ENCODE results near the gene MFSD11. TPM values are rescaled to one million over a fixed set of nuclear protein-coding genes. Genes with fewer than 3 reads are reported as not detected.
"Not testable (repeated sequence)": the region's sequence is repeated elsewhere in the genome, so short reads cannot be mapped to it uniquely, and the experiment has no call there.

The MFSD11 gene
- total RNA-seq, 2 experiments from 2014 or later: 10.3 to 15.1 TPM

DNA sequence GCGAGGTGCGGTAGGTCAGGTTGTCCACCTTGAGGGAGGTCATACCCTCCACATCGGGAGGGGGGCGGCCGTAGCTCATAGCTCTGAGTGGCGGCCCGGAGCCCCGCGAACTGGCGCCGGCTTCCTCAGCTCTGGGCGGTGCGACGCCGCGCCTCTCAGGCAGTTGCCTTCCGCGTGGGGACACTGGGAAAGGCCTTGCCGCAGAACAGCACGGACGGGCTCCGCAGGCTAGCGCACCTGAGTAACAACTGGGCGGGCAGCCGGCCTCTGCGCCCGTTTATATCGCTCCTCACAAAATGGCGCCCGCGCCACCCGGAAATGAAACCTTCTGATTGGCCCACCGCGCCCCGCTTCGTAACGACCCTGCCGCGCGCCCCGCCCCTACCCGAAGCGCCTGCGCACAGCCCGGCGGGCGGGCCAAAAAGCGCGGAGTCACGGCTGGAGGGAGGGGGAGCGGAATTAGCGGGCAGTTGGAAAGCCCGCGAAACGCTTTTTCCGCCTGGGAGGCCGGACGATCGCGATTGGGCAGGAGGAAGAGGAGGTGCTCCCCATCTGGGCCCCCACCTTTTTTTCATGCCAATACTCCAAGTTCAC lies 740 bp upstream of the MFSD11 start, which contains the start of gene SRSF2:
SRSF2 (minus strand) TSS at position 250 of the 594 bp plus-strand sequence; CDS start at position 79, 171 bp downstream.
- POLR2A ChIA-PET: interaction anchor here (0.6 to 2.6 kb wide), 7 partner anchors 8 to 639 kb away, joined by 3 to 44 read pairs (median 3); partner anchors contain the start of genes JMJD6 and METTL23
- H3K4me3 Mint-ChIP-seq: peak within 1 kb of the TSS; percentile 85
- intact Hi-C loops (cut with DNase I, micrococcal nuclease): loop anchor here (1.0 to 10.0 kb wide), 19 partner anchors 11 to 1962 kb away; partner anchors contain the start of genes JMJD6 (in 2 of the 2), METTL23 (in 2 of the 2), SEC14L1 (in 2 of the 2) and ACOX1 (in 1 of the 2)
- H3K9me3 Mint-ChIP-seq (ENCODE audit: low read depth): no peaks in the 10 kb centered on the region
- ATAC-seq: peak; percentile 75
- H3K27me3 Mint-ChIP-seq: no peaks in the 10 kb centered on the region
- H3K4me1 Mint-ChIP-seq: peaks cover 40% of the 10 kb centered on the region
- CTCF ChIA-PET: no interaction called here
- peaks cover 51% of the 10 kb centered on the region for H3K36me3 Mint-ChIP-seq (ENCODE audit: low read depth)
- DNase-seq: peak; percentile 99
- H3K27ac Mint-ChIP-seq: peak within 1 kb of the TSS; percentile 98

DNA sequence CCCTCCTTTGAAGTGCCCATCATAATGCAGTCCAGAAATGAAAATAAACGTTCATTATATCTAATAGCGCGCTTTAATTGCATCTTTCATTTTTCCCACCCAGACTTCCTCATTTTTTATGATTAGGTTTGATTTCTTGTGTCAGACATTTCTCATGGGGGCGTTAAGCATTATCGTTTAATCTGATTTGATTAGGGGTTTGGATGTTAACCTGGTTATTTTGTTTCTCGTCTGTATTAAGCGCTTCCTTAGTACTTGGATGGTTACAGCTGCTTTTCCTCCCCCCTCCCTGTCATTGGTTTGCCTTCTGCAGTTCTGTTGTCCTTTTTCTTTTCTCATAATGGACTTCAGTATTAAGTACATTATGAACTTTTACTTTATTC lies 540 bp downstream of the MFSD11 start:
- Mint-ChIP-seq H3K36me3 (ENCODE audit: low read depth) (peaks cover 42% of the 10 kb centered on the region), H3K4me3 (peak overlapping the region; percentile 85), H3K9me3 (ENCODE audit: low read depth) (no peaks in the 10 kb centered on the region), H3K4me1 (peaks cover 35% of the 10 kb centered on the region), H3K27ac (peak overlapping the region; percentile 98), H3K27me3 (no peaks in the 10 kb centered on the region)
- intact Hi-C loops (cut with DNase I, micrococcal nuclease): loop anchor here (1.0 to 10.0 kb wide), 11 partner anchors 14 to 1964 kb away; partner anchors contain the start of genes ACOX1 (in 1 of the 2), NAT9 (in 1 of the 2), SEC14L1 (in 1 of the 2) and TEN1 (in 1 of the 2)
- ChIA-PET POLR2A (interaction anchor here (2.6 kb wide), 1 partner anchor 11 kb away, joined by 44 read pairs; the partner anchor contains the start of genes JMJD6 and METTL23), CTCF (interaction anchor here (0.7 to 2.0 kb wide), 4 partner anchors 10 to 124 kb away, joined by 3 to 7 read pairs (median 4); no protein-coding TSS in a partner anchor)
- DNase-seq: no peak
- no peak for ATAC-seq

DNA sequence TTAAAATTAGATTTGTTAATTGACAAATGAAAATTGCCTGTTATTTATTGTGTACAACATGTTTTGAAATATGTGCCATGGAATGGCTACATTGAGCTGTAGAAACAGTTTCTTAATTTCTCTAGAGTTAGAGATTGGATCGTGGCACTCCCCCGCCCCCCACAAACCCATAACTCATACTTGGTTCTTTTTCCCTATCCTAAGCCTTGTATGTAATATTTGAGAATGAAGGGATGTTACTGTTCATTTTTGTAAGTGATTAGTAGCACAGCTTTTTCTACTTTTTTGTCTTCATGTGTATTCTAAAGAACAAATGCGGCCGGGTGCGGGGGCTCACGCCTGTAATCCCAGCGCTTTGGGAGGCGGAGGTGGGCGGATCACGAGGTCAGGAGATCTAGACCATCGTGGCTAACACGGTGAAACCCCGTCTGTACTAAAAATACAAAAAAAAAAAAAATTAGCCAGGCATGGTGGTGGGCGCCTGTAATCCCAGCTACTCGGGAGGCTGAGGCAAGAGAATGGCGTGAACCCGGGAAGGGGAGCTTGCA lies 1.7 kb downstream of the MFSD11 start:
- H3K4me3 Mint-ChIP-seq; DNase-seq; POLR2A ChIA-PET; H3K27ac Mint-ChIP-seq; H3K27me3 Mint-ChIP-seq; ATAC-seq; H3K9me3 Mint-ChIP-seq (ENCODE audit: low read depth): not testable (repeated sequence)
- CTCF ChIA-PET: interaction anchor here (0.5 to 2.0 kb wide), 6 partner anchors 9 to 592 kb away, joined by 3 to 7 read pairs (median 3); no protein-coding TSS in a partner anchor
- Mint-ChIP-seq H3K4me1 (peaks cover 25% of the 10 kb centered on the region), H3K36me3 (ENCODE audit: low read depth) (peaks cover 37% of the 10 kb centered on the region)
- intact Hi-C loops (cut with DNase I, micrococcal nuclease): loop anchor here (2.0 to 10.0 kb wide), 10 partner anchors 13 to 1965 kb away; partner anchors contain the start of genes ACOX1 (in 1 of the 2), NAT9 (in 1 of the 2), SEC14L1 (in 1 of the 2) and TEN1 (in 1 of the 2)

DNA sequence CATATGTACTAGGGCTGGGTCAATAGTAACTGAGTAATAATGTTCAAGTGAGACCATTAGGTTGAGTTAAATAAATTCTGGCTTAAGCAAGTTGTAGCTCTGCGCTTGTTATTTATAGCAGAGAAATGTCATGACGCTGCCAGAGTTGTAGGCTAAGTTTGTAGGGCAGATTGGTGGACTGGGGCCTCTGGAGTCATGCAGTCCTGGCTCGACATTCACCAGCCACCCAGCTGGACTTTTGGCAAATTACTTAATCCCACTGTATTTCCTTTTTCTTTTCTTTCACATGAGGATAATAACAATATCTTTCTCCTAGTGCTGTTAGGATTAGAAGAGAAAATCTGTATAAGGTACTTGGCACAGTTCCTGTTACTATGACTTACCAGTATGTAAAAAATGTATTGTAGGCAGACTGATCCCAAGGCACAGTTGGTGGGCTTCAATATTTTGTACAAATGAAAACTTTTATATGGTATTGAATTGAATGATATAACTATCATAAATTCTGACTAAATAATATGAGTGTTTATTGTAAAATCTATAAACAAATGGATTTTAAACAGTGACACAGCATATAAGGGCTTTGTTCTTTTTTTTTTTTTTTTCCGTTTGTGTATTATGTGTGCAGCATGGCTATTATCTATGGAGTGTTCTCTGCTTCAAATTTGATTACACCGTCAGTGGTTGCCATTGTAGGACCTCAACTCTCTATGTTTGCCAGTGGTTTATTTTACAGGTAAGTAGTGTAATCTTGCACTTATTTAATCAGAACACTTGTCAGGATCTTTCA lies 2.6 kb downstream of the MFSD11 start:
- no peaks in the 10 kb centered on the region for H3K27me3 Mint-ChIP-seq
- H3K36me3 Mint-ChIP-seq (ENCODE audit: low read depth): peaks cover 36% of the 10 kb centered on the region
- H3K27ac Mint-ChIP-seq: no peak overlapping the region
- no peaks in the 10 kb centered on the region for H3K9me3 Mint-ChIP-seq (ENCODE audit: low read depth)
- no peak overlapping the region for H3K4me3 Mint-ChIP-seq
- no peak for ATAC-seq
- POLR2A ChIA-PET: no interaction called here
- DNase-seq: no peak
- H3K4me1 Mint-ChIP-seq: peaks cover 28% of the 10 kb centered on the region
- intact Hi-C loops (cut with DNase I, micrococcal nuclease): no loop called here
- CTCF ChIA-PET: interaction anchor here (0.5 to 0.7 kb wide), 2 partner anchors 343 to 391 kb away, joined by 3 read pairs; no protein-coding TSS in a partner anchor

DNA sequence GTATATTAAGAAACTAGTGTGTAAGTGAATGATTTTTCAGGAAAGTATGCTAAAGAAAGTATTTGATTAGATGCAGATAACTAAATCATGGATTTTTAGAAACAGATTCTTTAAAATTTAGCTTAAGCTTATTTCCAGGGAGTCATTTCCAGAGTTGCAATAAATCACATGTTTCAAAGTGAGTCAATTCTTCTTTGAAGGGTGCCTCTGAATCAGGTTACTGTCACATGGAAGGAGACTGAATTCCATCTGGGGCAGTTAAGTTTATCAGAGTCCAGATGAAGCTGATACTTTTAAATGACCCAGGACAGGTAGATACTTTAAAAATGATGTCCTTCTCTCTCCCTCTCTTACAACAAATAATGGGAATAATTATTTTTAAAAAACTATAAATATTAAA lies 5.0 kb downstream of the MFSD11 start:
- Mint-ChIP-seq H3K9me3 (ENCODE audit: low read depth) (no peaks in the 10 kb centered on the region), H3K36me3 (ENCODE audit: low read depth) (peaks cover 35% of the 10 kb centered on the region), H3K4me1 (peaks cover 32% of the 10 kb centered on the region), H3K4me3 (no peak overlapping the region), H3K27me3 (no peaks in the 10 kb centered on the region), H3K27ac (no peak overlapping the region)
- ChIA-PET CTCF (interaction anchor here (0.7 to 1.8 kb wide), 4 partner anchors 10 to 660 kb away, joined by 3 to 12 read pairs (median 4); no protein-coding TSS in a partner anchor), POLR2A (interaction anchor here (0.6 to 1.4 kb wide), 6 partner anchors 8 to 30 kb away, joined by 3 to 5 read pairs (median 3); no protein-coding TSS in a partner anchor)
- intact Hi-C loops (cut with DNase I, micrococcal nuclease): loop anchor here in 1 of 2 experiments (1.0 kb wide), 1 partner anchor 10 kb away; no protein-coding TSS in a partner anchor
- ATAC-seq (peak; percentile 65), DNase-seq (no peak)

GRCh38 chr17:76744747-76745146 lies 6.8 kb downstream of the MFSD11 start:
- Mint-ChIP-seq H3K4me1 (peaks cover 16% of the 10 kb centered on the region), H3K4me3 (no peak overlapping the region), H3K27ac (no peak overlapping the region), H3K36me3 (ENCODE audit: low read depth) (peaks cover 37% of the 10 kb centered on the region), H3K27me3 (no peaks in the 10 kb centered on the region), H3K9me3 (ENCODE audit: low read depth) (no peaks in the 10 kb centered on the region)
- ATAC-seq (peak; percentile 44), DNase-seq (no peak)
- CTCF ChIA-PET: interaction anchor here (0.6 kb wide), 2 partner anchors 231 to 249 kb away, joined by 3 to 4 read pairs; no protein-coding TSS in a partner anchor
- intact Hi-C loops (cut with DNase I, micrococcal nuclease): no loop called here
- POLR2A ChIA-PET: no interaction called here

DNA sequence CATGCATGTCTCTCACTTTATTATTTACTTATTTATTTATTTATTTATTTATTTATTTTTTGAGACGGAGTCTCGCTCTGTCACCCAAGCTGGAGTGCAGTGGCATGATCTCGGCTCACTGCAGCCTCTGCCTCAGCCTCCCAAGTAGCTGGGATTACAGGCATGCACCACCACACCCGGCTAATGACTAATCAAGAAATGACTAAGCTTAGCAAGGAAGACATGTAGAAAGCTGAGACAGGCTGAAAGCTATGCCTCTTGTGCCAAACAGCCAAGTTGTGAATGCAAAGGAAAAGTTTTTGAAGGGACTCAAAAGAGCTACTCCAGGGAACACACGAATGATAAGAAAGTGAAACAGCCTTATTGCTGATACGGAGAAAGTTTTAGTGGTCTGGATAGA lies 7.9 kb downstream of the MFSD11 start:
- ATAC-seq: peak; percentile 62
- peaks cover 16% of the 10 kb centered on the region for H3K4me1 Mint-ChIP-seq
- H3K4me3 Mint-ChIP-seq; intact Hi-C loops (cut with DNase I, micrococcal nuclease); H3K27ac Mint-ChIP-seq; H3K9me3 Mint-ChIP-seq (ENCODE audit: low read depth); H3K27me3 Mint-ChIP-seq: not testable (repeated sequence)
- ChIA-PET CTCF (interaction anchor here (0.8 to 1.8 kb wide), 5 partner anchors 10 to 223 kb away, joined by 3 to 6 read pairs (median 4); no protein-coding TSS in a partner anchor), POLR2A (interaction anchor here (0.6 to 1.1 kb wide), 3 partner anchors 9 to 188 kb away, joined by 3 to 5 read pairs (median 5); partner anchors contain the start of gene SRSF2)
- peaks cover 37% of the 10 kb centered on the region for H3K36me3 Mint-ChIP-seq (ENCODE audit: low read depth)
- peak; percentile 27 for DNase-seq

GRCh38 chr17:76747716-76748363 lies 9.9 kb downstream of the MFSD11 start:
- Mint-ChIP-seq H3K27ac (no peak overlapping the region), H3K4me3 (no peak overlapping the region), H3K27me3 (no peaks in the 10 kb centered on the region), H3K36me3 (ENCODE audit: low read depth) (peaks cover 32% of the 10 kb centered on the region), H3K9me3 (ENCODE audit: low read depth) (no peaks in the 10 kb centered on the region), H3K4me1 (peaks cover 21% of the 10 kb centered on the region)
- DNase-seq (no peak), ATAC-seq (no peak)
- ChIA-PET POLR2A (no interaction called here), CTCF (interaction anchor here (0.6 to 1.3 kb wide), 2 partner anchors 9 to 1595 kb away, joined by 3 to 4 read pairs; no protein-coding TSS in a partner anchor)
- intact Hi-C loops (cut with DNase I, micrococcal nuclease): no loop called here

DNA sequence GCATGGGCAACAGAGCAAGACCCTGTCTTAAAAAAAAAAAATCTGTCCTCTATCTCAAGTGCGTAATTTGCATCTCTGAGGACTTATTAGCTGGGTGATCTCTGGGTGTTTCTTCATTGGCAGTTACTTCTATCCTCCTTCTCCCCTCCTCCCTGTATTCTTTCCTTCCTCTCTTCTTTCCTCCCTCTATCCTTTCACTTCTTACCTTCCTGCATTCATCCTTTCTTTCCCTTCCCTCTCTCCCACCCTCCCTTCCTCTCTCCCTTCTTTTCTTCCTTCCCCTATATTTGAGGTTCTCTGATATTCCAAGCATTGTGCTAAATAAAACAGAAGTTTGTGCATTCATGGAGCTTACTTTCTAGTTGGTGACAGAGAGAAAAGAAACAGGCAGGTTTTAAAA lies 10.7 kb downstream of the MFSD11 start:
- Mint-ChIP-seq H3K27ac (no peak overlapping the region), H3K4me3 (no peak overlapping the region), H3K4me1 (peaks cover 25% of the 10 kb centered on the region), H3K36me3 (ENCODE audit: low read depth) (peaks cover 37% of the 10 kb centered on the region), H3K27me3 (no peaks in the 10 kb centered on the region), H3K9me3 (ENCODE audit: low read depth) (no peaks in the 10 kb centered on the region)
- ChIA-PET CTCF (interaction anchor here (0.6 to 1.3 kb wide), 3 partner anchors 9 to 379 kb away, joined by 3 to 4 read pairs (median 4); no protein-coding TSS in a partner anchor), POLR2A (no interaction called here)
- DNase-seq: no peak
- intact Hi-C loops (cut with DNase I, micrococcal nuclease): no loop called here
- no peak for ATAC-seq

DNA sequence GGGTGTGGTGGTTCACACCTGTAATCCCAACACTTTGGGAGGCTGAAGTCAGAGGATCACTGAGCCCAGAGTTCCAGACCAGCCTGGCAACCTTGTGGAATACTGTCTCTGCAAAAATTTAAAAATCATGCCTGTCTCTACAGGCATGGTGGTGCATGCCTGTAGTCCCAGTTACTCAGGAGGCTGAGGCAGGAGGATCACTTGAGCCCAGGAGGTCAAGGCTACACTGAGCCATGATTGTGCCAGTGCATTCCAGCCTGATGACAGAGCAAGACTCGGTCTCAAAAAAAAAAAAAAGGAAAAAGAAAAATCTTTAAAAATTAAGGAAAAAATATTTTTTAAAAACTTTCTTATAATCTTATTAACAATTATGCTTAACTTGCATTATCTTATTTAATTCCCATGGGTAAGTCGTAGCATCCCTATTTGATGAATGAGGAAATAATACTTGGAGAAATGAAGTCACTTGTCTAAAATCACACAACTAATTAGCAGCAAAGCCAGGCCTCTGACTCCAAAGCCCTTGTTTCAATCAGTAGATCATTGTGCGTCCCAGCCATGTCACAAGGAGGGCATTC lies 13.6 kb downstream of the MFSD11 start:
- no peaks in the 10 kb centered on the region for H3K27me3 Mint-ChIP-seq
- intact Hi-C loops (cut with DNase I, micrococcal nuclease): no loop called here
- ATAC-seq (no peak), DNase-seq (no peak)
- H3K27ac Mint-ChIP-seq: no peak overlapping the region
- no peaks in the 10 kb centered on the region for H3K9me3 Mint-ChIP-seq (ENCODE audit: low read depth)
- H3K4me1 Mint-ChIP-seq: peaks cover 23% of the 10 kb centered on the region
- ChIA-PET CTCF (interaction anchor here (1.3 kb wide), 1 partner anchor 12 kb away, joined by 3 read pairs; no protein-coding TSS in a partner anchor), POLR2A (interaction anchor here (0.6 to 2.5 kb wide), 4 partner anchors 9 to 1031 kb away, joined by 5 to 16 read pairs (median 9); partner anchors contain the start of gene SRSF2)
- H3K36me3 Mint-ChIP-seq (ENCODE audit: low read depth): peaks cover 17% of the 10 kb centered on the region
- no peak overlapping the region for H3K4me3 Mint-ChIP-seq
